NCI-H1105 (cell line): Measurements from ENCODE around the gene ZNF425.
A peak's percentile ranks its signal among the peaks of the same experiment; 100 is the strongest.
"Not testable (repeated sequence)": the region's sequence is repeated elsewhere in the genome, so short reads cannot be mapped to it uniquely, and the experiment has no call there.

Source experiments
- DNase-seq: peaks from one replicate; lab custom pipeline; 2025; lab: John Stamatoyannopoulos, UW

Gene ZNF425, protein sequence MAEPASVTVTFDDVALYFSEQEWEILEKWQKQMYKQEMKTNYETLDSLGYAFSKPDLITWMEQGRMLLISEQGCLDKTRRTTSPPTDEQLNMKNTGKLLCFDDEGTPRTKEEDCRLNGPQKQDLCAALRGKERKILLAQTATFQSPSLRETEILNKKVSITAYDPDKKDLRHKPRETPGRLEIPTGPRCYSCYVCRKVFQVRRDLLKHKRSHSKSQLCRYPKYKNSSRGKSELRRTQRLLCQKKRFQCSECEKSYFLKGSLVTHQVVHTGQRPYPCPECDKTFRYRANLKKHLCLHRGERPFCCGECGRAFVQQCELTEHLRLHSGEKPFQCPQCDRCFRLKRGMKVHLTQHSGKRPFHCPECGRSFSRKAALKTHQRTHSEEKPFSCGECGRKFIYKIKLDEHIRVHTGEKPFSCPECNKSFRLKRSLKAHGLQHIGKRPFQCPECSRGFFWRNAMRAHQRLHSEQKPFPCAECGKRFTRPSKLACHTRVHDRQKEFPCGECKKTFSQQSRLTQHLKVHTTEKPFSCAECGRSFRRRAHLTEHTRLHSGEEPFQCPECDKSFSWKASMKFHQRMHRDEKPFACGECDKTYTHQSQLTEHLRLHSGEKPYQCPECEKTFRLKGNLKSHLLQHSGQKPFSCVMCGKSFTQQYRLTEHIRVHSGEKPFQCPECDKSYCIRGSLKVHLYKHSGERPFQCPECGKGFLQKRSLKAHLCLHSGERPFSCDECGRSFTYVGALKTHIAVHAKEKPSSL

GRCh38 chr7:149125863-149126661 lies at the start of gene ZNF425:
Gene ZNF425 (minus strand): TSS chr7:149126324. CDS start chr7:149126213, 111 bp downstream.
- peak; percentile 85 for DNase-seq

DNA sequence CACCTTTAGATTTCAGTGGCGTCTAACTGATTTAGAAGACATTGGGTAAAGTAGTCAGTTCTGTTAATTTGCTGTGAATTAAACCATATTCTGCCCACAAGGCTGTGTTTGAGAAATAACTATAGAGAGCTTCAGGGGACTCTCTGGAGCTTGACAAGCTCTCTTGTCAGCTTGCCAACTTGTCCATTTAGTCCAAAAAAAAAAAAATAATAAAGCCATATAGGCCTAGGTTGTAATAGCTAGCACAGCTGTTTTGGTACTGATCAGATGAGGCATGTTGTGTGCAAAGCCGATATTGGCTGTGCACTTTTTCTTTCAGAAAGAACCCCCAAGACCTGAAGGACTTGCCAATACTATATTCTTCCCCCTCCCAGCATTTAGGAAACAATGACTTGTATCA lies 49.0 kb upstream of the ZNF425 start:
- peak; percentile 51 for DNase-seq

GRCh38 chr7:149172534-149172920 lies 46.4 kb upstream of the ZNF425 start:
- no peak for DNase-seq

GRCh38 chr7:149171892-149172533 lies 45.9 kb upstream of the ZNF425 start:
- no peak for DNase-seq

DNA sequence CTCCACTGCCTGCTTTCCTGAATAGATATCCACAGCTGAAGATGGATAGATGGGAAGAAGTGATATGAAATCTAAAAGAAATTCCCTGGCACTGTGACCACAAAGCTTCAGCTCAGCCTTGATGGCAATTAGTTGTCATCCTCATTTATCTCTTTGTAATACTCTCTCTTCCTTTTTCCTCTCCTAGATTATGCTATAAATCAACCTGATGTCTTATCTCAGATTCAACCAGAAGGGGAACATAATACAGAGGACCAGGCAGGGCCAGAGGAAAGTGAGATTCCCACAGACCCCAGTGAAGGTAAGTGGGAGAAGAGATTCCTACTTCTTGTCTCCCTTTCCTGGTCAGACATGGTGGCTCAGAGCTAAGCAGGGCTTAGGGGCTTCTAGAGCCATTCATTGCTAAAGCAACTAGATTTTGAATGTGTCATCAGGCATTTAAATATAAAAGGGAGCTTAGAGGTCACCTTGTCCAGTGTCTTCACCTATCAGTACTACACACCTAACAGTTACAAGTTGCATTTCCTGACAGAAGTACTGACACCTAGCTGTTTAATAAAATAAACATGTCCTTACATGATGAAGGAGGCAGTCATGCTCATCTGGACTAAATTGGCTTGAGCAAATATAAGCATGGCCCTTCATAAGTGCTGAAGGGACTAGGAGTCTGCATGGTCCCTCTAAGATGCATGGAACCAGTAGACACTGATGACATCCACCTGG lies 40.7 kb upstream of the ZNF425 start:
- DNase-seq, result no peak

DNA sequence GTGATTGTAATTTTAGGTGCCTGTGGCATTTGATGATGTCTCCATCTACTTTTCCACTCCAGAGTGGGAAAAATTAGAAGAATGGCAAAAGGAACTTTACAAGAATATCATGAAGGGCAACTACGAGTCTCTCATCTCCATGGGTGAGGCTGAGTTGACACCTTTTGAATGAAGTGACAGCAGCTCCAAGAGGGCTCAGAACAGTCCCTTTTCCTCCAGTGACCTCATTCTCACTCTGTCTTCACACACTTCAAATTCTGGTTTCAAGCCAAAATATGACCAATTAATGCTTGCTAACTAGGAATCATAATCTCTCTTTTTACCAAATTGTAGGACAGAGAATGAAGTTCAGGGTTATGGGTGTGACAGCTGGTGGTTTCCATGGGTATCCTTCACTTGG lies 40.0 kb upstream of the ZNF425 start:
- DNase-seq, result no peak

- no peak for DNase-seq
Measured at GRCh38 chr7:149161241-149161848, 35.2 kb upstream of the ZNF425 start.

DNA sequence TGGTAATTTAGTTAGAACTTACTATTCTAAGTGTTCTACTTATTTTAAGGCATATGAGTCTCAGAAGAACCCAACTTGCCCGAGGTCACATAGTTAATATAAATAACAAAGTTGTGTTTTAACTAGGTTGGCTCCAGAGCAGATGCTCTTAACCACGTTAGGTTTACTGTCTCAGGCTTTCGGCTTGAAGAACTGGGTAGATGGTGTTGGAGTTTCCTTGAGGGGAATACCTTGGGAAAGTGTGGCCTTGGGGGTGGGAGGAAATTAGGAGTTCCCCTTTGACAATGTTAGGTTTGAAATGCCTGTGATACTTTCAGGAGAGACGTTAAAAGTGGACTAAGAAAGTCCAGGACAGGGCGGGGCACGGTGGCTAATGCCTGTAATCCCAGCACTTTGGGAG lies 30.8 kb upstream of the ZNF425 start:
- DNase-seq, result no peak

- DNase-seq, result no peak
Measured at GRCh38 chr7:149154056-149154455, 27.9 kb upstream of the ZNF425 start.

DNA sequence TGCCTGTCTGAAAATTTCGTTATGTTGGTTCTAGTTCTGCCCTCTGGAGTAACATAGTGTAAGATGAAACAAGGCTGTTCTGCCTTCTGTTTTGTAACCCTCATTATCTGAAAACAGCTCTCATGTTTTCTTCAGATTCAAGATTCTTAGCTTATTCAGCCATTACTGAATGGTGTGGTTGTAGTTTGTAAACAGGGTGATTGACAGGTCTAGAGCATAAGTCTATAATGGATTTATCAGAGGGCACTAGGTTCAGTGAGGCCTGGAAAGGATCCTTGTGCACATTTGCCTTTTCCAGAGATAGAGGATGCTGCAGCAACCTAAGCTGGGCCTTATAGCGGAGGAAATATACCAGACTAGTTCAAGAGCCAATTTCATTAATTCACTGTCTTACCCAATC lies 27.2 kb upstream of the ZNF425 start:
- DNase-seq, result no peak

GRCh38 chr7:149150981-149151380 lies 24.9 kb upstream of the ZNF425 start:
- DNase-seq, result no peak

GRCh38 chr7:149147752-149148653 lies 21.9 kb upstream of the ZNF425 start:
- peak; percentile 42 for DNase-seq

DNA sequence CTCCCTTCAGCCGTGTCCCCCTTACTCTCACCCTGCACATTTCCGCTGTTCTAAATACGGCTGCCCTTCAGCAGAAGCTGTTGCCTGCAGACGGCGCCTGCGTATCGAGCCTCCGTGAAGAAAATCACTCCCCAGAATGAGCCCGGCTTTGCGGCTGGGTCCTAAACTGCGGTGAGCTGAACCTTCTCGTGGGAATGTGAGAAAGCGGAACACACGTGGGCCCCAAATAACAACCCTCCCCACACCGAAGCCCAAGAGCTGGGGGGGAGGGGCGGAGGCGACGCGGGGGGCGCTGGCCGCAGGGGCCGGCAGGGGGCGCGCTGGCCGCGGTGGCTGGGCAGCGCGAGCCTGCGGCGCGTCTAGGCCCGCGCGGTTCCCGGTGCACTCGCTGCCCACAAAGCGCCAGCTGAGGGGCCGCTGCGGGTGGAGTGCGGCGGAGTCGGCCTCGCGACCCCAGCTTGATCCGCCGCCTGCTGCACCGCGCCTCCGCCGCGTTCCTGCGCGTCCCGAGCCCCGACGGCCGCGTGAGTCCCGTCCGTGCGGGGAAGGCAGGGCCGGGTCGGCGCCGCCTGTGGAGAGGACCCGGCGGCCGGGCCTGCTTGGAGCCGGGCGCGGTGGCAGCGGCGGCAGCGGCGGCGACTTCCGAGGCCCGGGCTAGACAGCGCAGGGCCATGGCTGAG lies 21.1 kb upstream of the ZNF425 start, which contains the start of gene ZNF398:
TSS of gene ZNF398 (plus strand) at position 382 of the 680 bp plus-strand sequence. CDS start at position 672, 290 bp downstream.
- DNase-seq, result peak; percentile 71

DNA sequence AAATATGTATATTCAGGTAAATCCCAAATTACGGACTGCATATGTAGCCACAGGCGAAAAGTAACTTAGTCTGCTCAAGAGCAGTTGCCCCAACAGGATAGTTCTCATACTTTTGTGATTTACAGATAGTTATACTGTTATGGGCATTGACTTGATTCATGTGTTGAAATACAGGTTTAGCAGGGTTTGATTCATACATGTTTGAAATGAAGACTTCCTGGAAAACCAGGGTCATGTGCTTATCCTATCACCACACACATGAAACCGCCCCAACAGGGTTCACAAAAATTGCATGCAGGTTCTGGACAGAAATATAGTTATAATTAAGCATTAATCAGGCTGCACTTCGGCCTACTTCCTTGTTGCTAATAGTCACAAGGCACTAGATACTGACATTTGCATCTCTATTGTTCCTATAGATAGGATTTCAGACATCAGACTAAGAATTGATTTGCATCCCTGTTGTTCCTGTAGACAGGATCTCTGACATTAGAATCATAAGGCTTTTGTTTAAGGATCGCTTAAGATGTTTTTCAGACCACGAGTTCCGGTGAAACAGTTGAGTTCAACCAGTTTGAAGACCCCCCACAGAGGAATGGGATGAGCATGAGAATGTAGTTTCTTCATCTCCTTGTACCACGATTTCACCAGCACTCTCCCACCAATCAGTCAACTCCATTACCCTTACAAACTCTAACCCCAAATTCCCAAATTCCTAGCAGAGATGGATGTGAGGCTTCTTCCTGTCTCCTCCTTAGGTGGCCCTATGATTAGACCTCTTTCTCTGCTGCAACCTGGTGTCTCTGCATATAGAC lies 19.1 kb upstream of the ZNF425 start:
- no peak for DNase-seq

DNA sequence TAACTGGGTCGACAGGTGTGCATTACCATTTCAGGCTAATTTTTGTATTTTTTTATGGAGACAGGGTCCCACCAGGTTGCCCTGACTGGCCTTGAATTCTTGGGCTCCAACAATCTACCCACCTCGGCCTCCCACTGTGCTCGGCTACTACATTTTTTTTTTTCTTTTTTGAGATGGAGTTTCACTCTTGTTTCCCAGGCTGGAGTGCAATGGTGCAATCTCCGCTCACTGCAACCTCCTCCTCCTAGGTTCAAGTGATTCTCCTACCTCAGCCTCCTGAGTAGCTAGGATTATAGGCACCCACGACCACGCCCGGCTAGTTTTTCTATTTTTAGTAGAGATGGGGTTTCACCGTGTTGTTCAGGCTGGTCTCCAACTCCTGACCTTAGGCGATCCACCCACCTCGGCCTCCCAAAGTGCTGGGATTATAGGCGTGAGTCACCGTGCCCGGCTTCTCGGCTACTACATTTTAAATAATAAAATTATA lies 18.4 kb upstream of the ZNF425 start:
- DNase-seq, result not testable (repeated sequence)

DNA sequence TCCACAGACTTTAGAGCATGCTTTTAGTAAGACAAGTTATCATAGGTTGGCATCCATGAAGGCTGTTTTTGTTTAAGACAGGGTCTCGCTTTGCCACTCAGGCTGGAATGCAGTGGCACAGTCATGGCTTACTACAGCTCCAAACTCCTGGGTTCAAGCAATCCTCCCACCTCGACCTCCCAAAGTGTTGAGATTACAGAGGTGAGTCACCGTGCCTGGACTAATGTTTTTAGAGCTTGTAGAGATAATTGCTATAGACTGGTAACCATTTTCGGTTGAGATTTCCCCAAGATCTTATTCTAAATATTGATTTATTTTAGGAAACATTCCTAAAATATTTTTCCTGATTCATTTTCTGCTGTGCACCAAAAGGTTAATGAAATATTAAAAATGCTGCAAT lies 15.8 kb upstream of the ZNF425 start:
- DNase-seq, result no peak

GRCh38 chr7:149140831-149141230 lies 14.7 kb upstream of the ZNF425 start:
- no peak for DNase-seq

DNA sequence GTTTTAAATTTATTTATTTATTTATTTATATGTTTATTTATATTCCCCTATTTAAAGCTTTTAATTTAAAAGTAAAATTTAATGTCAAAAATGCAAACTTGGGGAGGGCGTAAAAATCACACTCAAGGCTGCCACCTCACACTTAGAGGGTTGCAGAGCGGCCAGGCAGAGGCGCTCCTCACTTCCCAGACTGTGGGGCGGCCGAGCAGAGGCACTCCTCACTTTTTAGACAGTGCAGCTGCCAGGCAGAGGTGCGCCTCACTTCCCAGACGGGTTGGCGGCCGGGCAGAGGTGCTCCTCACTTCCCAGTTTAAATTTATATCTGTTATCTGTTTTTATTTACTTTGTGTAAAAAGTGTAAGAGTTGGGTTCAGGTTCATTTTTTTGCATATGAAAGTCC lies 10.0 kb upstream of the ZNF425 start:
- DNase-seq, result no peak
